HG02759 (cell line): Measurements from ENCODE around the gene KRTAP10-4.

Experiments used
- ATAC-seq: cut with Tn5 transposase; IDR thresholded peaks from one replicate; pipeline ENCODE4 v1.9.1; 2021; ENCODE audit warnings: mild to moderate bottlenecking, moderate library complexity; ENCODE audit not compliant: unreplicated experiment

The KRTAP10-4 gene

DNA sequence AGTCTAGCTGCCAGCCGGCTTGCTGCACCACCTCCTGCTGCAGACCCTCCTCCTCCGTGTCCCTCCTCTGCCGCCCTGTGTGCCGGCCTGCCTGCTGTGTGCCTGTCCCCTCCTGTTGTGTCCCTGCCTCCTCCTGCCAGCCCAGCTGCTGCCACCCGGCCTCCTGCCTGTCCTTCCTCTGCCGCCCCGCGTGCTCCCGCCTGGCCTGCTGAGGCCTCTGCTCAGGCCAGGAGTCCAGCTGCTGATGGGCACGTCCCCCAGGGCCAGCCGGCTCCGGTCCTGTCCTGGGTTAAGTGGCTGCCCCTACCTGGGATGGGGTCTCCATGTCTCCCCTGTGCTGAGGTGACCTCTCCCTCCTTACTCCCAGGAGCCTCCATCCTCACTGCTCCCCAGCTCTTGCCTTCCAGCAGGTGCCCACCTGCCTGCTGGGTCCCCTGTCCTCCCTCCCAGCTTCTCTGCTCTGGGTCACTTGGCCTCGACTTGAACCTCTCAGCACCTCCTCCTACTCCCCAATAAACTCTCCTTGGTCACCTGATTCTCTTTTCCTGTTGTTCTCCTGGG is 39.2 kb downstream of the KRTAP10-4 start:
- no peak for ATAC-seq

DNA sequence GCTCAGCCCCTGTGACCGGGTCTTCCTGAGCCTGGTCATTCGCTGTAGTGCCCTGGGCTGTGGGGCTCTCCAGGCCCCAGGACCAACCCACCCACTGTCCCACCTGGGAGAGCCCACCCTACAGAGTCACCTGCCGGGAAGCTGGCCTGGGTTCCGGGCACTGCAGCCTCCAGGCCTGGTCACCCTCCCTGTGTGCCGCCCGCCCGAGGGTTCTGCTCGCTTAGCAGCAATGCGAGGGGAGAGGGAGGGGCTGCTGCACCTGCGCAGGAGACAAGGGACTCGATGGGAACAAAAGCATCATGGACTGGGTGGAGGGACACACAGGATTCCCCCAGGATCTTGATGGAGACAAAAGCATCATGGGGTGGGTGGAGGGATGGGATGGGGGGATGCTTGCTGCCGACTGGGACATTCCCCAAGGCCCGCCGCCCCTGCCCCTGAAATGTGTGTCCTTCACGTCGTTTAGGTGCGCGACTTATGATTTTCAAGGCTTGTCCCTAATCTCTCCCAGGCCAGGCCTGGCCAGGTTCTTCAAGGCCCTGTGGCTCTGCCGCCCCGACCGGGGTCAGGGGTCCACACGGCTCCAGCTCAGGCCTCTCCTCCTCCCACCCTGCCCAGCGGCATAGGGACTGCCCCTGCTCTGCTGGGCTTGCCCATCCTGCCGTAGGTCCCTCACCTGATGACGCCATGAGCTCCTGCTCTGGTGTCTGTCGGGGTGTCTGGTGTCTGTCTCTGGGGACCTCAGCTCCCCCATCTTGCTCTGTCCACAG is 40.0 kb downstream of the KRTAP10-4 start:
- no peak for ATAC-seq

DNA sequence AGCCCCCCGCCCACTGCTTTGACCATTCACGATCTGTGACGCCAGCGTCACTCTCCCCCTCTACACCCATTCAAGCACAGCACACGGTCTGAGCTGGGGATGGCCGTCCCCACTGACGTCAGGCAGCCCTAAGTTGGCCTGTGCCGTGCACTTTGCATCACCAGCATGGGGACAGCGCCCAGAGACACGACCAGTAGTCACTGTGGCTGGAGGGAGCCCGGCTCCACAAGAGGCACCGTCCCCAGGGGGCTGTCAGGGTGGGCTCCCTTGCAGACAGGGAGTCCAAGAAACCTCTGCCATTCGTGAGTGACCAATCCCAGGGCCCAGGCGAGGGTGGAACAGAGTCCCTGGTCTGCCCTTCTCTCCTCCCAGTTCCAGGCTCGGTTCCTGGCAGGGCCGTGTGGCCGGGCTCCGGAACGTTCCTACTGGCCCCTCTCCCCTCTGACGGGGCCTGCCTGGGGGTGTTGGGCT is 40.7 kb downstream of the KRTAP10-4 start:
- no peak for ATAC-seq

DNA sequence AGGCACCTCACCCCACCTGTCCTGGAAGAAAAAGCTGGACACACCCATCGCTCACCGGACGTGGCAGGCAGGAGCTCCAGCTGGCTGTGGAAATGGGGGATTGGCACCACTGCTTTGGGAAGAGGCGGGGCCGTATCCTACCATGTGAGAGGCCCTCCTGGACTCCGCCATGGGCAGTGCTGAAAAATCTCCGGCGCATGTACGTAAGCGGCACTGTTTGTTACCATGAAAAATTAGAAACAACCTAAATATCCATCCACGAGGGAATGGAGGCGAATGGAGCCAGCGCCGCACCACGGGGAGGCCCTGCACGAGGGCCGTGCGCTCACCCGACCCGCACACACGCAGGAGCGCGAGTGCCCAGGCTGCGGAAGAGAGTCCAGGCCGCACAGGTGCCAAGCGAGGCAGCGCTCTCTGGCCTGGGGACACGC is 41.4 kb downstream of the KRTAP10-4 start:
- ATAC-seq, result no peak

DNA sequence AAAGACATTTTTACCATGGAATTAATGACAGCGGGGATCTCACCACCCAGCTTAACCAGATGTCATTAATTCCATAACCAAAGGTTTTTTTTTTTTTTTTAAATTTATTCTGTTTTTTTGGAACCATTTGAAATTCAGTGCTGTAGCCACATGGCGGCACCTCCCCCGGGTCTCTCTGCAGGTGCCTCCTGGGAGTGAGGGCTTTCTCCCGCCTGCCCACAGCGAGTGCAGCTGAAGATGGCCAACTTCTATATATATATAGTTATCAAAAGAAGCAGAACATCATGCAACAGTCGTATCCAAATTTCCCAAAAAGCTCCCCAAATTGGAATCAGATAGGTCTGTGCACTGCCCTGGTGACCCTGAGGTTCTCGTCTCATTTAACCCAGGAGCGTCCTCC is 41.9 kb downstream of the KRTAP10-4 start:
- no peak for ATAC-seq

DNA sequence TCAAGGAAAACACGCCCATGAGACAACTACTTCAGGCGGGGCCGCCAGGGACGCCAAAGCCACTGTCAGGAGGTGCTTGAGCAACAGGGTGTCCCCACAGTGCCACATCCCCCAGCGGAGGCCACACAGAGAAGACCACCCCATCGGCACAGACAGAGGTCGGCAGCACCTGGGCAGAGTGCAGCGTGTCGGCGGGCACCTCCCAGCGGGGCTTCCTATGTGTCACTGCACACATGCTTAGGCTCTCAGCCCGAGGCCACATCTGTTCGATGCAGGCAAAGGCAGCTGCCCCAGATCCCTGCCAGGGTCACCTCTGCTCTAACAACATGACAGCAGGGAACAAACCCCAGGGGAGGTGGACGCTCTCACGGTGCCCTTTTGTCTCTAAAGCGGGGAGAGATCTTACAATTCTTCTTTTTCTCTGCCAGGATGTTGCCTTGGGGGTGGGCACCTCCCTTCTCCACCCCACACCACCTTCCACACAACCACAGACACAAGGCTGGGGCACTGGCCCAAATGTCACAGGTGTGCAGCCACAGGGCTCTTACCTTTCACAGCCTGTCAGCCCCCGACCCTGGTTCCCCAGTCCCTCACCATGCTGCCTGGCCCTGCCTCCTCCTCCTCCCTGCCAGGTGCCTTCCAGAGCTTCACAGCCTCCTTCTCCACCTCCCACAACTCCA is 42.5 kb downstream of the KRTAP10-4 start:
- ATAC-seq, result no peak

DNA sequence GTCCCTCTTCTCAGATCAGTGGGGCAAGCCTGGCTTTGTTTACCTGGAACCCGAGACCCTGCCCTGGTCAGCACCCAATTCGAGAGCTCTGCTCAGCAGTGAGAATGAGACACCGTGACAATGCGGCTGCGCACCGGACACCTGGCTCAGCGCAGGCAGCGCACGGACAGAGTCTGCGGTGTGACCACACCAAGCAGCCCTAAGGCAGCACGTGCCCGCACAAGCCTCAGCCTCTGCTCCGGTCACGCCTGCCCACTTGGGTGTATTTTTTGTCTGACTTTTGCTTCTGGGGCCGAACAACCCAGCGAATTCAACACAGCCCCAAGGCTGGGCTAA is 43.0 kb downstream of the KRTAP10-4 start:
- no peak for ATAC-seq

DNA sequence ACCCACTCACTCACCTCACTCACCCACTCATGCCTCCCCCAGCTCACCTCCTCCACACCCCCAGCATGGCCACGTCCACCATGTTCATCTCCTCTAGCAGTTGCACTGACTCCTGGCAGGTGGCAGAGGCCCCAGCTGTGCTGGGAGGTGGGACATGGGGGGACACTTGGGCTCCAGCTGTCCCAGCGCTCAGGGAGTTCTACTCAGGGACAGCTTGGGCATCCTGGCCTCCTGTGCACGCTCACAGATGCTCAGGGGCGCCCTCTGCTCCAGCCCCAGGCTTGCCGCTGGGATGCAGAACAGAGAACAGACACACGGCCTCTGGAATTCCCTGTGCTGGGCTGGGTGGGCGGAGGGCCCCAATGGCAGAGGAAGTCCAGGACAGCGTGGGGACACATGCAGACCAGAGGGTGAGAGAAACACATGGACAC is 43.6 kb downstream of the KRTAP10-4 start:
- no peak for ATAC-seq

DNA sequence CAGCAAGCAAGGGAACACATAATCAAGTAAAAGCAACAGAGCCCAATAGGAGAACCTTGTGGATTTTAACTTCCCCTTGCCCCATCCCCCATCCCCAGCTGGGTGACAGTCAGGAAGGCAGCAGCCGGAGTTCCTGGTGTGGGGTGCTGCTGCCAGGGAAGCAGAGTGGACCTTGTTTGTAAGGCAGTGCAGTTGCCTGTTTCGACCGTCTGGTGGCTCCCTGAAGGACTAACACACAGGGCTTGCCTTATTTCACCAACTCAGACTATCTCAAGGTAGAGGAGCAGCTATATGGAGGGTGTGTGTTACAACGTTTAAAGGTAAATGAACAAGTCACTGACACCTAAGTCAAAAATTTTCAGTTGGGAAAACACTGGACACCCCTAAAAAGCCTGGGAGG is 45.0 kb downstream of the KRTAP10-4 start:
- ATAC-seq, result no peak

DNA sequence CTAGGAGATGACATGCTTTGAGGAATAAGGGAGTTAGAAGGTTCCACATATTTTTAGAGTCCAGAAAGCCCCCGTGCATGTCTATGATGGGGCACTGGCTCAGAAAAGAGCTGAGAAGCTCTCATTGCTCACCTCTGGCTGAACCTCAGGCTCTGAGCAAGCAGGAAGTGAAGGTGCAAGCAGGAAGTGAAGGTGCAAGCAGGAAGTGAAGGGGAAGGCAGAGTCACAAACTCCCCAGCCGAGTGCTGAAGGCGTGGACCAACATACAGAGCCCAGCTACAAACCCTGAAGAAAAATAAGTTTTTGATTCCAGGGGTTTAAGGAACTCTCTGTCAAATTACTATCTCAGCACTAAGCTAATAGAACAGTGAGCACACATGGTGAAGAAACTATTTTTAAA is 45.4 kb downstream of the KRTAP10-4 start:
- no peak for ATAC-seq

DNA sequence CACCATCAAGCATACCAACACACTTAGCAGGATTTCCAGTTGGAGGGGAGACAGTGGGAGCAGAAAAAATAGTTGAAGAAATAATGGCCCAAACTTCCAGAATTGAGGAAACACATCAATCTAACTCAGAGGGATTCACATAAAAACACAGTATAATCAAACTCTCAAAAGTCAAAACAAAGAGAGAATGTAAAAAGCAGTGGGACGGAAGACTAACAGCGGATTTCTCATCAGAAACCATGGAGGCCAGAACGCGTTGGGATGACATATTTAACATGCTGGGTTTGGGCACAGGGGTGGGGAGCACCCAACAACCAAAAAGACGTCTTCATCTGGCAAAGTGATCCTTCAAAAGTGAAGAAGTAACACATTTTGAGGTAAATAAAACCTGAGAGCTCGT is 46.4 kb downstream of the KRTAP10-4 start:
- no peak for ATAC-seq

DNA sequence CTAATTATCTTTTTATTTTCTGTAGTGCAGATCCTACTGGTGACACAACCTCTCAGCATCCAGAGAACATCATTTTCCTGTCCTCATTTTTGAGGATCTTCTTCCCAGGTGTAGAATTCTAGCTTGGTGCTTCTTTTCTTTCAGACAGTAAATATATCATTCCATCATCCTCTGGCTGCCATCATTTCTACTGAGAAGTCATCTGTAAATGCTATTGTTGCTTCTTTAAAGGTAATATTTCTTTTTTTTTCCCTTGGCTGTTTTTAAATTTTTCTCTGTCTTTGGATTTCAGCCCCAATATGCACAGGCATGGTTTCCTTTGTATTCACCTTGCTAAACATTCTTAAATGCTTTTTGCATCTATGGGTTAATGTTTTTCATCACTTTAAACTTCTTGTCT is 50.0 kb downstream of the KRTAP10-4 start:
- ATAC-seq, result no peak
